ENCODE data around the gene ANAPC2. TPM values are rescaled to one million over a fixed set of nuclear protein-coding genes. Genes with fewer than 3 reads are reported as not detected.

ANAPC2 gene
- total and polyA plus RNA-seq, 4 donors: 31.9 to 60.9 (median 41.1) TPM

- H3K27me3 ChIP-seq (ENCODE audit: control insufficient read depth in 3 of 3, insufficient read depth in 3 of 3, low read length in 2 of 3): no peaks in the 10 kb centered on the region
- H3K27ac ChIP-seq (ENCODE audit: low read depth in 1 of 2, low read length in 1 of 2): peak overlapping the region; percentile 72 to 73
- peaks cover 0 to 25% (median 3%) of the 10 kb centered on the region in 4 donors for H3K36me3 ChIP-seq (ENCODE audit: control insufficient read depth in 4 of 4, insufficient read depth in 4 of 4, low read length in 4 of 4)
- DNase-seq (no peak), ATAC-seq (ENCODE audit: insufficient read depth, low FRiP score) (no peak)
- TF ChIP-seq CTCF (IDR thresholded peaks at IDR 0.05; ENCODE audit: control extremely low read depth, extremely low read depth): no peak
- WGBS, 2 donors: 91 to 93% methylated on average over 30 of the region's 30 CpGs
- no peaks in the 10 kb centered on the region for H3K9me3 ChIP-seq (ENCODE audit: control insufficient read depth in 4 of 4, insufficient read depth in 3 of 4, low read length in 3 of 4)
- H3K4me3 ChIP-seq: no peak overlapping the region
- H3K4me1 ChIP-seq (ENCODE audit: control insufficient read depth in 5 of 5, insufficient read depth in 5 of 5, low read length in 5 of 5): peaks cover 0 to 19% (median 0%) of the 10 kb centered on the region in 5 donors
- no peak overlapping the region for H3K9ac ChIP-seq (ENCODE audit: insufficient read depth in 1 of 2, low read length in 2 of 2)
Observed at GRCh38 chr9:137218212-137218753, 29.9 kb upstream of the ANAPC2 start.

DNA sequence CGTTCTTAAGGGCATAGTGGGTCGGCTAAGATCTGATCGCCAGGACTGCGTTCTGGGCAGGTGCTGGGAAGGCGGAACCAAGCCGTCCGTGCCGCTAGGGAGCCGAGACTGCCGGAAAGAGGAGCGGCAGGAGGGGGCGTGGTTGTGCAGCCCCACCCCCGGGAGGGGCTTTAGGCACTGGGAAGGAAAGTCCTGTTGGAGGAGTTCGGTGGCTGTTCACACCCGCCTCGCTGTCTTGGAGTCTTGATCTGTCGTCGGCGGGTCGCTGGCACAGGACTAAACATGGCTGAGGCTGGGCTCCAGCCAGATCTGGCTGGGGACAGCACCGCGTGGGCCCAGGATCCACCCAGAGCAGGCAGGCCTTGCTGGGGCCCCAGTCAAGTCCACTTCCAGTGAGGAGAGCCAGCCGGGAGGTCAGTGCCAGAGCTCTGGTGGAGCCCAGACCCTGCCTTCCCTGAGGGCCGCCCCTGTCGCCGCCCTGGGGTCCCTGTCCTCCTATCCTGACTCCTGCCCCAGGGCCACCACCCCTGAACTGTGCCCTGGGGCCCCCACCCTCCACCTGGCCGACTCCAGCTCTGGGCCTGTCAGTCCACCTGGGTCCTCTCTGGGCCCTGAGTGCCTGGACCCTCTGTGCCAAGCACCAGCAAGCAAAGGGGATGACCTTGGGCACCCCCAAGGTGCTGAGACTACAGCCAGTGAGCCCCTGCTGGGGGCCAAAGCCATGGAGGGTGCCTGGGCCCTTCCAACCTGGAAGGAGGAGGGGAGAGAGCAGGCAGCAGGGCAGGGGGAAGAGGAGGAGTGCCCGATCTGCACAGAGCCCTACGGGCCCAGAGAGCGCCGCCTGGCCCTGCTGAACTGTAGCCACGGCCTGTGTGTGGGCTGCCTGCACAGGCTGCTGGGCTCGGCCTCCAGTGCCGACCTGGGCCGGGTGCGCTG lies 29.2 kb upstream of the ANAPC2 start:
- no peaks in the 10 kb centered on the region for H3K27me3 ChIP-seq (ENCODE audit: control insufficient read depth in 3 of 3, insufficient read depth in 3 of 3, low read length in 2 of 3)
- H3K9me3 ChIP-seq (ENCODE audit: control insufficient read depth in 4 of 4, insufficient read depth in 3 of 4, low read length in 3 of 4): no peaks in the 10 kb centered on the region
- WGBS, 2 donors: 52 to 73% methylated on average over 33 to 36 of the region's 36 CpGs
- DNase-seq (no peak), ATAC-seq (ENCODE audit: insufficient read depth, low FRiP score) (peak; percentile 54)
- peak overlapping the region; percentile 1 to 65 for H3K27ac ChIP-seq (ENCODE audit: low read depth in 1 of 2, low read length in 1 of 2)
- peaks cover 0 to 15% (median 0%) of the 10 kb centered on the region in 5 donors for H3K4me1 ChIP-seq (ENCODE audit: control insufficient read depth in 5 of 5, insufficient read depth in 5 of 5, low read length in 5 of 5)
- H3K36me3 ChIP-seq (ENCODE audit: control insufficient read depth in 4 of 4, insufficient read depth in 4 of 4, low read length in 4 of 4): peaks cover 0 to 26% (median 3%) of the 10 kb centered on the region in 4 donors
- no peak overlapping the region for H3K9ac ChIP-seq (ENCODE audit: insufficient read depth in 1 of 2, low read length in 2 of 2)
- no peak for TF ChIP-seq CTCF (IDR thresholded peaks at IDR 0.05; ENCODE audit: control extremely low read depth, extremely low read depth)
- no peak overlapping the region for H3K4me3 ChIP-seq

- ATAC-seq (ENCODE audit: insufficient read depth, low FRiP score) (no peak), DNase-seq (no peak)
Observed at GRCh38 chr9:137216188-137216965, 28.0 kb upstream of the ANAPC2 start.

More at GRCh38 chr9:137216188-137216965, 28.0 kb upstream of the ANAPC2 start:
- Histone ChIP-seq H3K4me1 (ENCODE audit: control insufficient read depth in 5 of 5, insufficient read depth in 5 of 5, low read length in 5 of 5) (peaks cover 0 to 14% (median 0%) of the 10 kb centered on the region in 5 donors), H3K36me3 (ENCODE audit: control insufficient read depth in 4 of 4, insufficient read depth in 4 of 4, low read length in 4 of 4) (peaks cover 0 to 26% (median 3%) of the 10 kb centered on the region in 4 donors), H3K27ac (ENCODE audit: low read depth in 1 of 2, low read length in 1 of 2) (no peak overlapping the region), H3K27me3 (ENCODE audit: control insufficient read depth in 3 of 3, insufficient read depth in 3 of 3, low read length in 2 of 3) (no peaks in the 10 kb centered on the region), H3K9ac (ENCODE audit: insufficient read depth in 1 of 2, low read length in 2 of 2) (no peak overlapping the region), H3K9me3 (ENCODE audit: control insufficient read depth in 4 of 4, insufficient read depth in 3 of 4, low read length in 3 of 4) (no peaks in the 10 kb centered on the region), H3K4me3 (no peak overlapping the region)
- TF ChIP-seq CTCF (IDR thresholded peaks at IDR 0.05; ENCODE audit: control extremely low read depth, extremely low read depth): no peak
- 95 to 98% methylated on average over 28 to 30 of the region's 30 CpGs for WGBS, 2 donors
